GM12864 (cell line): ENCODE measurements around the gene ZNF124.

Source experiments
- DNase-seq: peaks from one replicate; pipeline ENCODE4 v3.0.0-alpha.2; 2011; ENCODE audit warnings: low read depth
- H3K4me3 ChIP-seq: 2 replicates; pipeline ENCODE4 v1.5.1; 2011; ENCODE audit warnings: mild to moderate bottlenecking, low read depth, low read length, control low read depth
- CTCF ChIP-seq: IDR thresholded peaks from 2 replicates; pipeline ENCODE4 v1.5.1; 2011; ENCODE audit warnings: low read depth, mild to moderate bottlenecking, moderate library complexity, low read length, control low read depth, inconsistent platforms; ENCODE audit errors: missing control alignments

ZNF124 gene

GRCh38 chr1:247189981-247190798, 18.4 kb upstream of the ZNF124 start:
- TF ChIP-seq CTCF, result no peak
- no peak for DNase-seq
- no peak overlapping the region for H3K4me3 ChIP-seq

- no peak for DNase-seq
- no peak overlapping the region for H3K4me3 ChIP-seq
- TF ChIP-seq CTCF, result no peak
These were observed 13.8 kb upstream of the ZNF124 start for GRCh38 chr1:247185667-247186066.

GRCh38 chr1:247184254-247184653, 12.4 kb upstream of the ZNF124 start:
- TF ChIP-seq CTCF, result no peak
- H3K4me3 ChIP-seq, result no peak overlapping the region
- no peak for DNase-seq

GRCh38 chr1:247182994-247183393, 11.2 kb upstream of the ZNF124 start:
- TF ChIP-seq CTCF, result no peak
- H3K4me3 ChIP-seq, result no peak overlapping the region
- DNase-seq, result no peak

GRCh38 chr1:247180581-247180980, 8.8 kb upstream of the ZNF124 start:
- H3K4me3 ChIP-seq, result no peak overlapping the region
- TF ChIP-seq CTCF, result no peak
- no peak for DNase-seq

GRCh38 chr1:247177755-247178154, 5.9 kb upstream of the ZNF124 start:
- DNase-seq, result no peak
- H3K4me3 ChIP-seq, result no peak overlapping the region
- no peak for TF ChIP-seq CTCF

- DNase-seq, result no peak
- H3K4me3 ChIP-seq, result no peak overlapping the region
- no peak for TF ChIP-seq CTCF
These were observed 3.6 kb upstream of the ZNF124 start for GRCh38 chr1:247175458-247175857.
